Measurements from ENCODE around the gene ACOT4. TPM values are rescaled to one million over a fixed set of nuclear protein-coding genes. Genes with fewer than 3 reads are reported as not detected.
"Not testable (repeated sequence)": the region's sequence is repeated elsewhere in the genome, so short reads cannot be mapped to it uniquely, and the experiment has no call there.

The ACOT4 gene
- total and polyA plus RNA-seq, 4 donors = 2.5 to 12.9 (median 10.8) TPM

GRCh38 chr14:73549889-73550524 lies 41.7 kb upstream of the ACOT4 start:
- not testable (repeated sequence) for H3K9ac ChIP-seq (ENCODE audit: low read depth in 1 of 2, low read length in 2 of 2); DNase-seq (ENCODE audit: low spot score); H3K9me3 ChIP-seq (ENCODE audit: control insufficient read depth in 4 of 4, low read length in 3 of 4); H3K4me3 ChIP-seq (ENCODE audit: low read depth in 1 of 3, low read length in 3 of 3); H3K27me3 ChIP-seq (ENCODE audit: control insufficient read depth in 4 of 4, insufficient read depth in 4 of 4, low read length in 3 of 4); H3K36me3 ChIP-seq (ENCODE audit: control insufficient read depth in 4 of 4, insufficient read depth in 3 of 4, low read depth in 1 of 4, low read length in 3 of 4); H3K4me1 ChIP-seq (ENCODE audit: control insufficient read depth in 4 of 4, insufficient read depth in 4 of 4, low read length in 3 of 4)
- peak overlapping the region in 1 of 2 donors; percentile 31 for H3K27ac ChIP-seq (ENCODE audit: low read depth in 1 of 2, low read length in 2 of 2)
- TF ChIP-seq YY1 (IDR thresholded peaks at IDR 0.05) (peak; percentile 33), MAX (IDR thresholded peaks at IDR 0.05) (peak; percentile 19), RXRA (IDR thresholded peaks at IDR 0.05) (peak; percentile 35 to 77), REST (IDR thresholded peaks at IDR 0.05) (peak; percentile 15), ZBTB33 (IDR thresholded peaks at IDR 0.05) (peak; percentile 19), HNF4A (conservative IDR thresholded peaks at IDR 0.05) (peak; percentile 79 to 80), SP1 (IDR thresholded peaks at IDR 0.05) (peak; percentile 36), HNF4G (IDR thresholded peaks at IDR 0.05) (peak; percentile 43), JUND (IDR thresholded peaks at IDR 0.05) (peak in 1 of 2 donors; percentile 65)
- WGBS = 35% methylated on average over 5 of the region's 6 CpGs

- peaks cover 0 to 3% (median 3%) of the 10 kb centered on the region in 4 donors for H3K4me1 ChIP-seq (ENCODE audit: control insufficient read depth in 4 of 4, insufficient read depth in 4 of 4, low read length in 3 of 4)
- no peaks in the 10 kb centered on the region for H3K36me3 ChIP-seq (ENCODE audit: control insufficient read depth in 4 of 4, insufficient read depth in 3 of 4, low read depth in 1 of 4, low read length in 3 of 4)
- over 99% methylated on average over 4 of the region's 4 CpGs for WGBS
- DNase-seq (ENCODE audit: low spot score) = no peak
- no peaks in the 10 kb centered on the region for H3K9me3 ChIP-seq (ENCODE audit: control insufficient read depth in 4 of 4, low read length in 3 of 4)
- TF ChIP-seq ATF3 (IDR thresholded peaks at IDR 0.05) = no peak
- TF ChIP-seq CTCF (IDR thresholded peaks at IDR 0.05; ENCODE audit: low read depth, low read length, missing input control) = no peak
- no peak for TF ChIP-seq RXRA (IDR thresholded peaks at IDR 0.05)
- no peak for TF ChIP-seq SP1 (IDR thresholded peaks at IDR 0.05)
- no peak for TF ChIP-seq FOXA2 (IDR thresholded peaks at IDR 0.05)
- TF ChIP-seq HNF4G (IDR thresholded peaks at IDR 0.05) = no peak
- no peak for TF ChIP-seq NR2F2 (IDR thresholded peaks at IDR 0.05)
- no peak for TF ChIP-seq YY1 (IDR thresholded peaks at IDR 0.05)
- no peak for TF ChIP-seq FOXA1 (IDR thresholded peaks at IDR 0.05)
- no peak for TF ChIP-seq RAD21 (IDR thresholded peaks at IDR 0.05)
- no peak for TF ChIP-seq REST (IDR thresholded peaks at IDR 0.05)
- TF ChIP-seq HNF4A (conservative IDR thresholded peaks at IDR 0.05) = no peak
- TF ChIP-seq ZBTB33 (IDR thresholded peaks at IDR 0.05) = no peak
- no peak for TF ChIP-seq GABPA (IDR thresholded peaks at IDR 0.05 in 1 of 2, conservative IDR thresholded peaks at IDR 0.05 in 1 of 2)
- H3K9ac ChIP-seq (ENCODE audit: low read depth in 1 of 2, low read length in 2 of 2) = no peak overlapping the region
- no peaks in the 10 kb centered on the region for H3K27me3 ChIP-seq (ENCODE audit: control insufficient read depth in 4 of 4, insufficient read depth in 4 of 4, low read length in 3 of 4)
- H3K27ac ChIP-seq (ENCODE audit: low read depth in 1 of 2, low read length in 2 of 2) = no peak overlapping the region
- H3K4me3 ChIP-seq (ENCODE audit: low read depth in 1 of 3, low read length in 3 of 3) = no peak overlapping the region
These were observed 37.8 kb upstream of the ACOT4 start for GRCh38 chr14:73553845-73554244.

Data from liver (tissue), 9 donors.